Cardiac muscle cell (in vitro differentiated cells and primary cell): Measurements from ENCODE around the gene CORO1C. TPM values are rescaled to one million over a fixed set of nuclear protein-coding genes. Genes with fewer than 3 reads are reported as not detected.
A peak's percentile ranks its signal among the peaks of the same experiment; 100 is the strongest.

Experiments used
- DNase-seq, 2 donors: peaks; one replicate each; pipeline versions ENCODE4 v3.0.0 to v3.0.0-alpha.2; 2010 to 2017; ENCODE audit warnings: low read depth in 1 of 2, low spot score in 1 of 2
- H3K27ac ChIP-seq: fragments of 200-600 bp; sonication (generic); 2 replicates; pipeline ENCODE4 v1.5.1; 2016
- H3K27me3 ChIP-seq: fragments of 200-600 bp; sonication (generic); 2 replicates; pipeline ENCODE4 v1.6.0; 2016; ENCODE audit warnings: control low read depth
- H3K36me3 ChIP-seq: fragments of 200-600 bp; sonication (generic); 2 replicates; pipeline ENCODE4 v1.5.1; 2016; ENCODE audit warnings: control low read depth
- H3K4me1 ChIP-seq: fragments of 200-600 bp; sonication (generic); 2 replicates; pipeline ENCODE4 v1.8.1; 2017; ENCODE audit warnings: low read depth, mild to moderate bottlenecking, mixed run types
- H3K4me3 ChIP-seq: fragments of 200-600 bp; sonication (generic); 2 replicates; pipeline ENCODE4 v1.5.1; 2016; ENCODE audit warnings: mild to moderate bottlenecking
- H3K9me3 ChIP-seq: fragments of 200-600 bp; sonication (generic); 2 replicates; pipeline ENCODE4 v1.5.1; 2017; ENCODE audit warnings: low read depth, mild to moderate bottlenecking, control low read depth
- polyA plus RNA-seq: library from polyadenylated mRNA; unstranded; fragments of >200 nt; fragmentation: Nextera tagmentation; extraction: Ambion mirVana; gene quantifications from 2 replicates; pipeline ENCODE4 v1.2.1, GENCODE V29; 2016
- total RNA-seq: library from RNA; depleted of rRNA; stranded (reverse); fragments of >200 nt; gene quantifications from 2 replicates; pipeline ENCODE4 v1.2.3, GENCODE V29; 2016
- TF ChIP-seq, protein P1 (sequence below): IDR thresholded peaks from 2 replicates; pipeline ENCODE4 v1.5.1; 2012; ENCODE audit warnings: low read depth, mild to moderate bottlenecking, low read length

The CORO1C gene
- total and polyA plus RNA-seq, 2 experiments from 2014 or later, result 65.4 to 72.5 TPM

DNA sequence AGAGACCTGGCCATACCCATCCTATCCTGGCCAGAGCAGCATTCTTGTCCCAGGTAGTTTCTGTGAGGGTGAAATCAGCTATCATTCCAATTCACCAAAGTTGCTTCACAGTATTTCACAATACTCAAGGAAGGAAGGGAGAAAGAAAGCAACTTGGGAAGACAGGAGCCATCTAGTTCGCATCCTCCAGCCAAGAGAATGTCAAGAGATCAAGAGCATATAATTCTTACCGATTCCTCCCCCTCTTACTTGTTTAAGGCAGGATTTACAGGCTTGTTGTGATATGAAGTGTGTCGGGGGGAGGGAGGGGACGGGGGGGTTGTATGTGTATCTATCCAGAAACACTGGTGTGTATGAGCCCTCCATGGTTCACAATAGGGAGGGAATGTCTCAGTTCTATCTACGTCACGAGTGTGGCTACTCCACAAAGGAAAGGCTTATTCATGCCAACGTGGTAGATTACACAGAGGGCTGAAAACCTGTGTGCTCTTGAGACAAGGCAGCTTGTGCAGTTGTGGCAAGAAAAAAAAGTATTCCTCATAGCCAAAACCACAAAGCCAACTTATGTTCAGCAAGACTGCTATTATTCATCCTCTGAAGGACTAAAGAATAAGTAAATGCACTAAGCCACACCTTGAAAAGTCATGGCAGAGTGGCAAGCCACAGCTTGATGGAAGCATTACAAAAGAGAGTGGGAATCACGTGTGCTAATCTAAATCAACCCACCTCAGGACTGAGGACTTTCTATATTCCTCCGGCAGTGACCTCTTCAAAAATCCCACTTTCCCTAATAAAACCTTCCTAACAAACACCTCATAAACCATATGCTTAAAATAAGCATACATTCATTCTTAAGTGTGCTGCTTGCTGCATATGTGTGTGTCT lies 35.0 kb downstream of the CORO1C start:
- Histone ChIP-seq H3K27me3 (no peaks in the 10 kb centered on the region), H3K4me1 (peaks cover 39% of the 10 kb centered on the region), H3K27ac (peak overlapping the region; percentile 40), H3K9me3 (no peaks in the 10 kb centered on the region), H3K4me3 (no peak overlapping the region), H3K36me3 (no peaks in the 10 kb centered on the region)
- DNase-seq, result peak in 1 of 2 donors; percentile 99
- TF ChIP-seq, protein P1, sequence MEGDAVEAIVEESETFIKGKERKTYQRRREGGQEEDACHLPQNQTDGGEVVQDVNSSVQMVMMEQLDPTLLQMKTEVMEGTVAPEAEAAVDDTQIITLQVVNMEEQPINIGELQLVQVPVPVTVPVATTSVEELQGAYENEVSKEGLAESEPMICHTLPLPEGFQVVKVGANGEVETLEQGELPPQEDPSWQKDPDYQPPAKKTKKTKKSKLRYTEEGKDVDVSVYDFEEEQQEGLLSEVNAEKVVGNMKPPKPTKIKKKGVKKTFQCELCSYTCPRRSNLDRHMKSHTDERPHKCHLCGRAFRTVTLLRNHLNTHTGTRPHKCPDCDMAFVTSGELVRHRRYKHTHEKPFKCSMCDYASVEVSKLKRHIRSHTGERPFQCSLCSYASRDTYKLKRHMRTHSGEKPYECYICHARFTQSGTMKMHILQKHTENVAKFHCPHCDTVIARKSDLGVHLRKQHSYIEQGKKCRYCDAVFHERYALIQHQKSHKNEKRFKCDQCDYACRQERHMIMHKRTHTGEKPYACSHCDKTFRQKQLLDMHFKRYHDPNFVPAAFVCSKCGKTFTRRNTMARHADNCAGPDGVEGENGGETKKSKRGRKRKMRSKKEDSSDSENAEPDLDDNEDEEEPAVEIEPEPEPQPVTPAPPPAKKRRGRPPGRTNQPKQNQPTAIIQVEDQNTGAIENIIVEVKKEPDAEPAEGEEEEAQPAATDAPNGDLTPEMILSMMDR, result no peak

- H3K27ac ChIP-seq, result no peak overlapping the region
- DNase-seq, result no peak
- no peaks in the 10 kb centered on the region for H3K27me3 ChIP-seq
- H3K36me3 ChIP-seq, result no peaks in the 10 kb centered on the region
- H3K9me3 ChIP-seq, result no peaks in the 10 kb centered on the region
- TF ChIP-seq, protein P1, result no peak
- H3K4me1 ChIP-seq, result peaks cover 39% of the 10 kb centered on the region
- H3K4me3 ChIP-seq, result no peak overlapping the region
Measured at GRCh38 chr12:108694812-108695278, 36.5 kb downstream of the CORO1C start.

DNA sequence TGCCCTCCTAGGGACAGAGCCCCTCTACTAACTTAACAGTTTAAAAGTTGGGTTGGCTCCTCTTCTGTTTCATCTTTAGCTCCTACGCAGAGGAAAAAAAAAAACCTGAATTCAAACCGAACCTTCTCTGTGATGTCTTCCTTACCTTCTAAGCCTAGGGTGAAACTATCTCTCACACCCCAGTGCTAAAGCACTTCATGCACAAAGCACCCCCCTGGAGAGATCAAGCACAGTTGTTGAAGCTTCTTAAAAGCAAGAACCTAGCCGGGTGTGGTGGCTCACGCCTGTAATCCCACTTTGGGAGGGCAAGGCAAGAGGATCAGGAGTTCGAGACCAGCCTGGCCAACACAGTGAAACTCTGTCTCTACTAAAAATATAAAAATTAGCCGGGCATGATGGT lies 37.6 kb downstream of the CORO1C start:
- TF ChIP-seq, protein P1, result no peak
- H3K27ac ChIP-seq, result peak overlapping the region; percentile 100
- no peaks in the 10 kb centered on the region for H3K9me3 ChIP-seq
- peaks cover 47% of the 10 kb centered on the region for H3K4me1 ChIP-seq
- H3K27me3 ChIP-seq, result no peaks in the 10 kb centered on the region
- no peaks in the 10 kb centered on the region for H3K36me3 ChIP-seq
- no peak overlapping the region for H3K4me3 ChIP-seq
- no peak for DNase-seq

DNA sequence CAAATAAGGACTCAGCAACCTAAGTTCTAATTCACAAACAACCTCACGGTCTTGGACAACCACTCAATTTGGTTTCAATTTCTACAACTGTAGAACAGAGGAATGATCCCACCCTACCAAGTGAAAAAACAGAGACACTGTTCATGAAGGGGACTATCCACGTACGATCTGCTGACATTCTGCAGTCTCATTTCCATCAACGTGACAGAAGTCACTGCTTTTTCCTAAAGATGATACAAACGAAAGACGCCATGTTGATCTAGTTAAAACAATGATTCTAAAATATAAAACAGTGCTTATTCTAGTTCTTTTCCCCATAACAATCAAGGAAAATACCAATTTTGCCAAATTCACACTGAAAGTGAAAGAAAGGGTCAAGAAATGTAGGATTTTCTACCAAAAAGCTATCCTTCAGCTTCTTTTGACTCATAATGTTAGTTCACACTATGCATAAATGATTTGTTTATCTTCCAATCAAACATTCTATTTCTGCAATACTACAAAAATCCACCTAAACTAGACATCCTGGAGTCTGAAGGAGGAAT lies 38.1 kb downstream of the CORO1C start:
- H3K4me1 ChIP-seq, result peaks cover 48% of the 10 kb centered on the region
- H3K27me3 ChIP-seq, result no peaks in the 10 kb centered on the region
- TF ChIP-seq, protein P1, result no peak
- peak overlapping the region; percentile 100 for H3K27ac ChIP-seq
- DNase-seq, result no peak
- no peaks in the 10 kb centered on the region for H3K9me3 ChIP-seq
- no peak overlapping the region for H3K4me3 ChIP-seq
- H3K36me3 ChIP-seq, result no peaks in the 10 kb centered on the region

- Histone ChIP-seq H3K4me3 (no peak overlapping the region), H3K27me3 (no peaks in the 10 kb centered on the region), H3K4me1 (peaks cover 48% of the 10 kb centered on the region), H3K27ac (peak overlapping the region; percentile 100), H3K9me3 (no peaks in the 10 kb centered on the region), H3K36me3 (no peaks in the 10 kb centered on the region)
- peak in 1 of 2 donors; percentile 71 for DNase-seq
- TF ChIP-seq, protein P1, result no peak
Measured at GRCh38 chr12:108691998-108692808, 39.1 kb downstream of the CORO1C start.
